Measurements from ENCODE around the gene TMCC1.
A peak's percentile ranks its signal among the peaks of the same experiment; 100 is the strongest.

The TMCC1 gene

GRCh38 chr3:129636082-129636481 lies 257.4 kb downstream of the TMCC1 start:
- DNase-seq: no peak

- no peak for DNase-seq
Measured at GRCh38 chr3:129635656-129636055, 257.9 kb downstream of the TMCC1 start.

GRCh38 chr3:129633751-129634481 lies 259.6 kb downstream of the TMCC1 start:
- DNase-seq: no peak

- DNase-seq: no peak
Measured at GRCh38 chr3:129632977-129633376, 260.5 kb downstream of the TMCC1 start.

GRCh38 chr3:129632556-129632955 lies 261.0 kb downstream of the TMCC1 start:
- no peak for DNase-seq

GRCh38 chr3:129632056-129632455 lies 261.5 kb downstream of the TMCC1 start:
- no peak for DNase-seq

- DNase-seq: no peak
Measured at GRCh38 chr3:129629011-129629410, 264.5 kb downstream of the TMCC1 start.

- DNase-seq: no peak
Measured at GRCh38 chr3:129628169-129628522, 265.4 kb downstream of the TMCC1 start.

GRCh38 chr3:129627350-129628168 lies 266.0 kb downstream of the TMCC1 start:
- DNase-seq: peak; percentile 76

GRCh38 chr3:129626744-129627349 lies 266.7 kb downstream of the TMCC1 start:
- DNase-seq: peak; percentile 76

- DNase-seq: no peak
Measured at GRCh38 chr3:129625072-129625874, 268.2 kb downstream of the TMCC1 start.

GRCh38 chr3:129624347-129625071 lies 269.0 kb downstream of the TMCC1 start:
- no peak for DNase-seq

- no peak for DNase-seq
Measured at GRCh38 chr3:129623447-129624118, 269.9 kb downstream of the TMCC1 start.

GRCh38 chr3:129622933-129623332 lies 270.6 kb downstream of the TMCC1 start:
- no peak for DNase-seq

- no peak for DNase-seq
Measured at GRCh38 chr3:129622226-129622874, 271.2 kb downstream of the TMCC1 start.

GRCh38 chr3:129621626-129622225 lies 271.8 kb downstream of the TMCC1 start:
- DNase-seq: no peak

- DNase-seq: no peak
Measured at GRCh38 chr3:129620828-129621559, 272.5 kb downstream of the TMCC1 start.

GRCh38 chr3:129619726-129620162 lies 273.8 kb downstream of the TMCC1 start:
- DNase-seq: no peak

- DNase-seq: no peak
Measured at GRCh38 chr3:129618901-129619671, 274.4 kb downstream of the TMCC1 start.

Measured in fibroblast of skin of right quadriceps (primary cell).